HEK293T (cell line): ENCODE measurements around the gene CAMKK1.

Experiments used
- BHLHE40 ChIP-seq: fragments of 450-650 bp; IDR thresholded peaks from 2 replicates; pipeline ENCODE4 v1.6.1; 2016; ENCODE audit warnings: mild to moderate bottlenecking, moderate library complexity, borderline replicate concordance
- FOXK2 ChIP-seq: fragments of 450-650 bp; IDR thresholded peaks from 2 replicates; pipeline ENCODE4 v1.6.1; 2016; ENCODE audit warnings: mild to moderate bottlenecking
- HDGF ChIP-seq: fragments of 450-650 bp; IDR thresholded peaks from 2 replicates; pipeline ENCODE4 v1.6.1; 2017; ENCODE audit warnings: antibody characterized with exemption, borderline replicate concordance
- NFRKB ChIP-seq: fragments of 450-650 bp; IDR thresholded peaks from 2 replicates; pipeline ENCODE4 v1.6.1; 2016; ENCODE audit warnings: mild to moderate bottlenecking, moderate library complexity
- TARDBP ChIP-seq: fragments of 450-650 bp; IDR thresholded peaks from 2 replicates; pipeline ENCODE4 v1.6.1; 2016

GRCh38 chr17:3846437-3847164, 46.3 kb downstream of the CAMKK1 start:
- TF ChIP-seq TARDBP, result no peak
- TF ChIP-seq HDGF, result no peak
- no peak for TF ChIP-seq BHLHE40
- no peak for TF ChIP-seq NFRKB
- no peak for TF ChIP-seq FOXK2
